GM18517 (cell line): ENCODE data around the gene DGCR2.

Experiments used
- ATAC-seq: cut with Tn5 transposase; IDR thresholded peaks from one replicate; pipeline ENCODE4 v1.9.1; 2021; ENCODE audit warnings: mild to moderate bottlenecking, moderate library complexity; ENCODE audit not compliant: unreplicated experiment

Gene DGCR2

DNA sequence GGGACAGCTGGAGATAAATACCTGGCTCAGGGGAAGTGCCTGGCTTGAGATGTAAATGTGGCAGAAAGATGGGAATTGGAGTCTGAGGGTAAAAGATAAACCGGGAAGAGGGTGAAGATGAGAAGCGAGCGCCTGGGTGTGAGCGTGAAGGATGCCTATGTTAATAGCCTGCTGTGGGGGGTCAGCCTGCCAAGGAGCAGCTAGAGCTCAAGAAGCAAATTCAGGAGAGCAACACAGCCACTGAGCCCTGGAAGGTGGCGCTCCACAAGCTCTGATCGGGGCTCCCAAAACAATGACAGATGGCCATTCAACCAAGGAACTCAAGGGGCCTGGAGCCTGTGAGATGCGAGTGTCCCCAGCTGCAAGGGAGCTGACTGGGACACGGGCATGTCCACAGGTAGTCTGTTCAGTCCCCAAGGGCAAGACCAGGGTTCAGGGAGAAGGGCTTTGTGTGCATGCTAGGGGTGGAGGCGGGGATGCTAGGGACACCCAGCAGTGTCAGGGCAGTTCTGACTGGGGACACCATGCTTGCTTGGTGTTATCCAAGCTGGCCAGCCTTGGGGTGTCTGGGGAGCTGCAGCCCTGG lies 25.1 kb upstream of the DGCR2 start:
- ATAC-seq: no peak

- no peak for ATAC-seq
Measured at GRCh38 chr22:19146215-19146968, 24.2 kb upstream of the DGCR2 start.

DNA sequence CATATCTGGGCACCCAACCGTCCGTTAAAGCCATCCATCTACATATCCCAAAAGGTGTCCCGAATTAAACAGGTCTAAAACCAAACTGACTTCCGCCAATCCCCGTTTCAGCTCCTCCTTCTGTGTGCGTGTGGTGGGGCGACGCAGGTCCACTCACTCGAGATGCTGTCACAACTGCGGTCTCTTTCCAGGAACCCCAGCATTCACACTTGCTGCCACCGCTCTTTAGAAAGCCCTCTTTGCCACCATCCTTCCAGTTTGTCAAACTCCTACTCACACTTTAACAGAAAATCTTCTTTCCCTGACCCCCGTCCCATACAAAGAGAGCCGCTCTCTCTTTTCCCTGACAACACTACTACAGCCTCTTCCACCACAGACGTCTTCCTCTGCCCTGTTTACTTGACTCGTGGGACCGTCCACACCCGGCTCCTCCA lies 21.8 kb upstream of the DGCR2 start:
- ATAC-seq: no peak

DNA sequence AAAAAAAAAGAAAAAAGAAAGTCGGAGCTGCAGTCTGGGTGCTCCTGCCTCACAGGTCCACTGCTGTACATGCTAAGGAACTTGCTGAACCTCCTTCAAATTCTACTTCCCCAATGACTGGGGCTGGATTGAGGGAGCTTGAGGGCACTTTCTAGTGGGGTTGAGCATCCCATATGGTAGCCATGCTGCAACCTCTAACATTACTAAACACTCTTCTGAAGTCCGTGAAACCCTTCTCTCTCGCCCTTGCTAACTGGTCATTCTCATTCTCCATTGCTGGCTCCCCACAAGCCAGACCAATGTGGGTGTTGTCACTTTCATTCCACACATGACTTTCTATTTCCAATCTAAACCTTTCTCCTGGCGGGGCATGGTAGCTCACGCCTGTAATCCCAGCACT lies 21.0 kb upstream of the DGCR2 start:
- no peak for ATAC-seq

- ATAC-seq: no peak
Measured at GRCh38 chr22:19142394-19142793, 20.2 kb upstream of the DGCR2 start.

DNA sequence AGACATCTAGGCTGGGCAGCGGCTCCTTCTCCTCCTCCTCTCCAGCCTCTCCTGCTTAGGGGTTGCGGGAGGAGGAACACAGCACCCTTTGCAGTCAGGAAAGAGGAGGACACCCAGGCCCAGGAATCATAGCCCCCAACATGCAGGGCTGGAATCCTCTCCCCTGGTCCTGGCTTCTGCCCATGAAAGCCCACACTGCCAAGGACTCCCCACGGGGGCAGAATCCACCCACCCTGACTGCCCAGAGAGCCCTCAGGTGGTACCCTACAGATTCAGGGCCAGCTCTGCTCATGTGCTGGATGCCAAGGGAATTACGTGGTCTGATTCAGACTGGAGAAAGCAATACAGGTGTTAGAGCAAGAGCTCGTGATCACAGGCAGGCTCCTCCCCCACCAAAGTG lies 17.8 kb upstream of the DGCR2 start:
- no peak for ATAC-seq

- no peak for ATAC-seq
Measured at GRCh38 chr22:19139001-19139356, 16.8 kb upstream of the DGCR2 start.

- no peak for ATAC-seq
Measured at GRCh38 chr22:19138217-19139000, 16.2 kb upstream of the DGCR2 start.

- no peak for ATAC-seq
Measured at GRCh38 chr22:19137384-19138216, 15.4 kb upstream of the DGCR2 start.

GRCh38 chr22:19136915-19137314 lies 14.7 kb upstream of the DGCR2 start:
- no peak for ATAC-seq

DNA sequence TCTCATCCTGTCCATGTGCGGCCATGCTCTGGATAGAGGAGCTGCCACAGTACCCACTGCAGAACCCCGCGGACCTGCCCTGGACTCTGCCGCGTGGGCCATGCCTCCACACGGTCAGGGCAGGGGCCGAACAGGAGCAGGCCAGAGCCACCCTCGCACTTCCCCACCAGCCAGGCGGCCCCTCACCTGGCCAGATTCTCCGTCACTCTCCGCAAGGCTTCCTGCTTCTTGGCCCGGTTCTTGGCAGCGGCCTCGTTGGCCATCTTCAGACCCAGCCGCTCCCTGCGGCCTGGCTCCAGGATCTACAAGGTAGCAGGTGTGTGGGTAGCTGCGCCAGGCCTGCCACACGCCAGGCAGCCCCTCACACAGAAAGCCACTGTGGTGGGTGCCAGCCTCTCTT lies 12.7 kb upstream of the DGCR2 start:
- ATAC-seq: no peak

GRCh38 chr22:19134176-19134831 lies 12.1 kb upstream of the DGCR2 start:
- no peak for ATAC-seq

- no peak for ATAC-seq
Measured at GRCh38 chr22:19133561-19133960, 11.3 kb upstream of the DGCR2 start.

- ATAC-seq: no peak
Measured at GRCh38 chr22:19132693-19133400, 10.6 kb upstream of the DGCR2 start.

GRCh38 chr22:19132153-19132552 lies 9.9 kb upstream of the DGCR2 start:
- ATAC-seq: no peak

GRCh38 chr22:19131685-19132015 lies 9.4 kb upstream of the DGCR2 start:
- ATAC-seq: no peak

- no peak for ATAC-seq
Measured at GRCh38 chr22:19130959-19131684, 8.9 kb upstream of the DGCR2 start, which contains the start of gene TSSK2. TSS of gene TSSK2 (plus strand) at chr22:19131308. CDS start at chr22:19131400, 92 bp downstream.

DNA sequence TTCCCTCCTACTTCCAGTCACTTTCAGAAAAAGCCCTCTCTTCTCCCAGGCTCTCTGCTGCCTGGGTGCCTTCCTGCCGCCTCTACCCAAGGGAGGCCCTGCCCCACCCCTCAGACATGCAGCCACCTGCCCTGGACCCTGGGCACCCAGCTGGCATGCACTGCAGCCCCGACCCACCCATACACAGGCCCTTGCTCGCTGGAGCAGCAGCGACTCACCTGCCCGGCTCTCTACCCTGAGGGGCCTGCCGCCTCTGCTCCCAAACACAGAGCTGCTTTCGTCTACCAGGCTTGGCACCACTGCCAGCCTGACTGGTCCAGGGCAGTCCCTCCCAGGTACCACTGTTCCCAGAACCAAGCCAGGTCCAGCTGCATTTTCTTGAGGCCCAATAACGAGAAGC lies 7.7 kb upstream of the DGCR2 start:
- ATAC-seq: no peak

DNA sequence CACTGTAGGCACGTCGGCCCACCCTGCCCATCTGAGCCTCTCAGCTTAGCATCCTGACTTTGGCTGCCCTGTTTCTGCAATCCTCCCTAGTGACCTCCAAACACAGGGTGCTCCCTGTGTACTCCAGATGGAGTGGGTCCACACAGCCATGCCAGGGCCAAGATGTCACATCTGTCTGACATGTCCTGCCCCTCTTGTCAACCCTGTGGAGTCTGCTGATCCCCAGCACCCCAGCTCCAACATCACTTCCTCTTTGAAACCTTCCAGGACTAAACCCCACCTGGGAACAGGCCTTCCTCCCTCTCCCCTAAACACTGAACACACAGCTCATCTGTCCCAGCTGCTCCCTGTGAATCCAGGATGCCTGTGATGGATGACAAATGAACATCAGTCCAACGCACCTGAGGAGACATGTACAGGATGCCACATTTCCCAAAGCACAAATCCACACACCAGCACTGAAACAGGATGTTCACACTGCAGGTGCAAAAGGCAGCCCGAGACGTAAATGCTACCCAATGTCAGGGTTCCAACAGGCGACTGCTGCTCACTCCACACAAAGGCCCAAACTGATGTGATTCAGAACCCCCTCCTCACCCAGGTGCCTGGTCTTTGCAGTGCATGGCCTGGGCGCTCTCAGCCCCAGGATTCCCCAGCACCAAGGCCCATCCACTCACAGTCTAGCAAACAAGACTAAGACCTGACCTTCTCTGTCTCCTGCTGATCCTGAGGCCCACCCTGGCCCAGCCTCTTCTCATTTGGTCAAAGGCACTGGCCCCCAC lies 6.9 kb upstream of the DGCR2 start:
- no peak for ATAC-seq
